HCT116 (cell line): ENCODE results near the gene CRMP1. TPM values are rescaled to one million over a fixed set of nuclear protein-coding genes. Genes with fewer than 3 reads are reported as not detected.

Experiments
- ATAC-seq: fragments of 200-7000 bp; cut with Tn5 transposase; 2 replicates; pipeline ENCODE4 v1.9.1; 2020; ENCODE audit warnings: mild to moderate bottlenecking, moderate library complexity
- BruUV-seq: library from RNA; stranded (reverse); fragments of 400-500 nt; replicated peaks from 2 replicates; lab custom pipeline; 2021; lab: Mats Ljungman, UMichigan
- CTCF ChIA-PET: fragments of 300-600 bp; sonication (Branson Sonifier 250); formaldehyde crosslinking; loops from one replicate; lab custom pipeline; 2021; ENCODE audit warnings: antibody characterized with exemption; lab: Charles Lee
- POLR2A ChIA-PET: fragments of 300-600, 350-600 bp; sonication (Branson Sonifier 250); formaldehyde crosslinking; loops from one replicate; lab custom pipeline; 2021; ENCODE audit warnings: antibody characterized with exemption; lab: Charles Lee
- RAD21 ChIA-PET, 2 experiments: fragments of 300-600 bp; sonication (Branson Sonifier 250); formaldehyde crosslinking; loops; one replicate each; lab custom pipeline; 2023; ENCODE audit warnings: low total read pairs in 2 of 2; ENCODE audit not compliant: uncharacterized antibody in 2 of 2, unreplicated experiment in 2 of 2, low non-redundant PET in 1 of 2; lab: Charles Lee
- DNase-seq: peaks from one replicate; pipeline ENCODE4 v3.0.0-alpha.2; 2010; ENCODE audit warnings: low read depth, low spot score
- H2AFZ ChIP-seq: fragments of 200-600 bp; shearing (Covaris generic), sonication (generic); 2 replicates; pipeline ENCODE4 v1.6.1; 2017; ENCODE audit warnings: low read depth, mixed run types, mixed read lengths, antibody characterized with exemption, low read length; ENCODE audit not compliant: poor library complexity, severe bottlenecking
- H3K27ac ChIP-seq: 2 replicates; pipeline ENCODE4 v1.5.1; 2012; ENCODE audit warnings: low read depth, low read length
- H3K27me3 ChIP-seq: fragments of 200-600 bp; sonication (generic); 2 replicates; pipeline ENCODE4 v1.6.1; 2016; ENCODE audit warnings: mixed run types, low read length, mixed read lengths; ENCODE audit not compliant: insufficient read depth
- H3K36me3 ChIP-seq, 2 experiments: fragments of 200-500 bp in 1 of 2; fragments of 200-600 bp in 1 of 2; sonication (Bioruptor generic) in 1 of 2; sonication (generic) in 1 of 2; 2 replicates each; pipeline versions ENCODE4 v1.5.1 to v1.6.1; 2014 to 2016; ENCODE audit warnings: low read length in 2 of 2, inconsistent platforms in 1 of 2, mixed read lengths in 1 of 2, mixed run types in 1 of 2; ENCODE audit not compliant: insufficient read depth in 2 of 2, control insufficient read depth in 1 of 2
- H3K4me1 ChIP-seq, 2 experiments: fragments of 200-600 bp in 1 of 2; sonication (generic) in 1 of 2; 2 replicates each; pipeline versions ENCODE4 v1.5.1 to v1.6.1; 2012 to 2017; ENCODE audit warnings: low read length in 2 of 2, inconsistent platforms in 1 of 2, mild to moderate bottlenecking in 1 of 2, mixed read lengths in 1 of 2, mixed run types in 1 of 2, moderate library complexity in 1 of 2; ENCODE audit not compliant: insufficient read depth in 2 of 2, control insufficient read depth in 1 of 2
- H3K4me2 ChIP-seq: fragments of 200-600 bp; sonication (generic); 2 replicates; pipeline ENCODE4 v1.6.1; 2017; ENCODE audit warnings: mixed run types, low read length, mixed read lengths
- H3K4me3 ChIP-seq, 2 experiments: fragments of 200-600 bp in 1 of 2; sonication (generic) in 1 of 2; replicated peaks in 1 of 2; 2 replicates each; pipeline ENCODE4 v1.5.1; 2011 to 2016; ENCODE audit warnings: low read length in 2 of 2, control low read depth in 1 of 2, low read depth in 1 of 2, mild to moderate bottlenecking in 1 of 2, mixed read lengths in 1 of 2, mixed run types in 1 of 2
- H3K79me2 ChIP-seq: fragments of 200-600 bp; sonication (generic); 2 replicates; pipeline ENCODE4 v1.6.1; 2017; ENCODE audit warnings: mild to moderate bottlenecking, mixed run types, low read length, moderate library complexity, mixed read lengths; ENCODE audit not compliant: insufficient read depth
- H3K9ac ChIP-seq: fragments of 200-600 bp; sonication (generic); 2 replicates; pipeline ENCODE4 v1.6.1; 2016; ENCODE audit warnings: low read length, mixed read lengths
- H3K9me2 ChIP-seq: fragments of 200-600 bp; sonication (generic), shearing (Covaris generic); 2 replicates; pipeline ENCODE4 v1.6.1; 2017; ENCODE audit warnings: mixed run types, mild to moderate bottlenecking, moderate library complexity; ENCODE audit not compliant: insufficient read depth
- H3K9me3 ChIP-seq, 2 experiments: fragments of 200-500 bp in 1 of 2; fragments of 200-600 bp in 1 of 2; sonication (Bioruptor generic) in 1 of 2; sonication (generic) in 1 of 2; 2 replicates each; pipeline ENCODE4 v1.6.1; 2014 to 2017; ENCODE audit warnings: low read length in 2 of 2, mixed read lengths in 2 of 2, inconsistent platforms in 1 of 2, low read depth in 1 of 2, mild to moderate bottlenecking in 1 of 2, mixed run types in 1 of 2, moderate library complexity in 1 of 2; ENCODE audit not compliant: control insufficient read depth in 1 of 2, insufficient read depth in 1 of 2
- H4K20me1 ChIP-seq: fragments of 200-600 bp; sonication (generic), shearing (Covaris generic); 2 replicates; pipeline ENCODE4 v1.6.1; 2017; ENCODE audit warnings: mixed run types, mild to moderate bottlenecking, moderate library complexity; ENCODE audit not compliant: insufficient read depth
- CBX3 ChIP-seq: IDR thresholded peaks from 2 replicates; pipeline ENCODE4 v1.6.1; 2012; ENCODE audit warnings: low read depth
- EZH2 ChIP-seq: fragments of 200-600 bp; sonication (generic); IDR thresholded peaks from 2 replicates; pipeline ENCODE4 v1.6.1; 2017; ENCODE audit warnings: antibody characterized with exemption, mixed run types
- FOSL1 ChIP-seq: IDR thresholded peaks from 2 replicates; pipeline ENCODE4 v1.6.1; 2012; ENCODE audit warnings: low read depth
- POLR2A ChIP-seq: IDR thresholded peaks from 2 replicates; pipeline ENCODE4 v1.7.0; 2011; ENCODE audit warnings: borderline replicate concordance; ENCODE audit not compliant: insufficient read depth, insufficient read length; ENCODE audit errors: extremely low read depth
- SRF ChIP-seq: IDR thresholded peaks from 2 replicates; pipeline ENCODE4 v1.6.1; 2012; ENCODE audit warnings: low read depth
- TCF7L2 ChIP-seq: IDR thresholded peaks from 2 replicates; pipeline ENCODE4 v1.7.0; 2011; ENCODE audit warnings: borderline replicate concordance, inconsistent platforms; ENCODE audit not compliant: insufficient read depth, insufficient read length; ENCODE audit errors: extremely low read depth
- ZNF274 ChIP-seq: fragments of 200-500 bp; sonication (Bioruptor generic); IDR thresholded peaks from 2 replicates; pipeline ENCODE4 v1.6.1; 2014; ENCODE audit warnings: mild to moderate bottlenecking, low read depth, low read length, inconsistent platforms
- intact Hi-C: fragments of 100-400 bp; cut with micrococcal nuclease; formaldehyde crosslinking; loops from 2 replicates; pipeline ENCODE4 v1.10.0; 2022
- total RNA-seq: library from RNA; stranded (reverse); gene quantifications from one replicate; pipeline ENCODE4 v1.2.1, GENCODE V29; 2021; ENCODE audit not compliant: unreplicated experiment
- TF ChIP-seq, protein P1 (sequence below): IDR thresholded peaks from 2 replicates; pipeline ENCODE4 v1.6.1; 2012
- TF ChIP-seq, protein P2 (sequence below): IDR thresholded peaks from 2 replicates; pipeline ENCODE4 v1.6.1; 2012; ENCODE audit warnings: low read depth
- TF ChIP-seq, protein P3 (sequence below): IDR thresholded peaks from 2 replicates; pipeline ENCODE4 v1.6.1; 2012
- TF ChIP-seq, protein P4 (sequence below): IDR thresholded peaks from 2 replicates; pipeline ENCODE4 v1.6.1; 2011; ENCODE audit warnings: mild to moderate bottlenecking, low read length, moderate library complexity; ENCODE audit not compliant: insufficient replicate concordance; ENCODE audit errors: extremely low read depth
- TF ChIP-seq, protein P5 (sequence below), 3 experiments: fragments of 200-600 bp in 1 of 3; sonication (generic) in 1 of 3; IDR thresholded peaks in 2 of 3; conservative IDR thresholded peaks in 1 of 3; 2 replicates each; pipeline ENCODE4 v1.5.1; 2012 to 2017; ENCODE audit warnings: low read depth in 2 of 3, low read length in 2 of 3, antibody characterized with exemption in 1 of 3, borderline replicate concordance in 1 of 3, control low read depth in 1 of 3, mild to moderate bottlenecking in 1 of 3, mixed read lengths in 1 of 3, mixed run types in 1 of 3, moderate library complexity in 1 of 3; ENCODE audit not compliant: insufficient read depth in 1 of 3

CRMP1 gene
- total RNA-seq, 1 experiment from 2014 or later: not detected

DNA sequence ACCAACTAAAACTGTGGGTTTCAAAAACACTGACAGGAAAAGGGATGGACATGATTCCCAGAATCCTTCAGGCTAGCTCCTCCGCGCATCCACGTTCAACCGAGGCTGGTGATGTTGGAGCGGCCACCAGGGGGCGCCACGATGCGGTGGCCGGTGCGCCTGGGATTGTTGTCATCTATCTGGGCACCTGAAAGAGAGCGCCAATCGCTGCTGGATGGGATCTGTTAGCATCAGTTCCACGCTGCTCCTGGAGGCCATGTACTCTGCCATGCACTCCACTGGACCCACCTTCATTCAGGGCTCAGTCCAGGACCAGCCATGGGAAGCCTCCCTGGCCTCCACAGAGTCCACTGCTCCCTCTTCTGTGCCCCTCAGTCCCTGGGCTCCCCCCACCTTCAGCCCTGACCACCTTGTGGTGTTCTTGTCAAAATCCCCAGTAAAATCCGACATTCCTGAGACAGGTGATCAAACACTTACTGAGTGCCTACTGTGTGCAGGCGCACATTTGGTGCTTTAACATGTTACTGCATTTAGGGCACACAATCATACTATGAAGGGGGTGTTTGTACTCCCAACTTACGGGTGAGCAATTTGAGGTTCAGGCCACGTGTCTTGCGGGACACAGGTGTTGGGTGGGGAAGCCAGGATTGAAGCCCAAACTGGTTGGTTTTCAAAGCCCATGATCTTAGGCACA is 71.1 kb downstream of the CRMP1 start (continued):
- TF ChIP-seq TCF7L2: peak; percentile 32
- TF ChIP-seq, protein P1, sequence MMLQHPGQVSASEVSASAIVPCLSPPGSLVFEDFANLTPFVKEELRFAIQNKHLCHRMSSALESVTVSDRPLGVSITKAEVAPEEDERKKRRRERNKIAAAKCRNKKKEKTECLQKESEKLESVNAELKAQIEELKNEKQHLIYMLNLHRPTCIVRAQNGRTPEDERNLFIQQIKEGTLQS: no peak
- no peak for TF ChIP-seq FOSL1
- TF ChIP-seq CBX3: peak; percentile 28; the same call in 1 of the 2 replicates
- no peak for TF ChIP-seq ZNF274
- TF ChIP-seq, protein P2, sequence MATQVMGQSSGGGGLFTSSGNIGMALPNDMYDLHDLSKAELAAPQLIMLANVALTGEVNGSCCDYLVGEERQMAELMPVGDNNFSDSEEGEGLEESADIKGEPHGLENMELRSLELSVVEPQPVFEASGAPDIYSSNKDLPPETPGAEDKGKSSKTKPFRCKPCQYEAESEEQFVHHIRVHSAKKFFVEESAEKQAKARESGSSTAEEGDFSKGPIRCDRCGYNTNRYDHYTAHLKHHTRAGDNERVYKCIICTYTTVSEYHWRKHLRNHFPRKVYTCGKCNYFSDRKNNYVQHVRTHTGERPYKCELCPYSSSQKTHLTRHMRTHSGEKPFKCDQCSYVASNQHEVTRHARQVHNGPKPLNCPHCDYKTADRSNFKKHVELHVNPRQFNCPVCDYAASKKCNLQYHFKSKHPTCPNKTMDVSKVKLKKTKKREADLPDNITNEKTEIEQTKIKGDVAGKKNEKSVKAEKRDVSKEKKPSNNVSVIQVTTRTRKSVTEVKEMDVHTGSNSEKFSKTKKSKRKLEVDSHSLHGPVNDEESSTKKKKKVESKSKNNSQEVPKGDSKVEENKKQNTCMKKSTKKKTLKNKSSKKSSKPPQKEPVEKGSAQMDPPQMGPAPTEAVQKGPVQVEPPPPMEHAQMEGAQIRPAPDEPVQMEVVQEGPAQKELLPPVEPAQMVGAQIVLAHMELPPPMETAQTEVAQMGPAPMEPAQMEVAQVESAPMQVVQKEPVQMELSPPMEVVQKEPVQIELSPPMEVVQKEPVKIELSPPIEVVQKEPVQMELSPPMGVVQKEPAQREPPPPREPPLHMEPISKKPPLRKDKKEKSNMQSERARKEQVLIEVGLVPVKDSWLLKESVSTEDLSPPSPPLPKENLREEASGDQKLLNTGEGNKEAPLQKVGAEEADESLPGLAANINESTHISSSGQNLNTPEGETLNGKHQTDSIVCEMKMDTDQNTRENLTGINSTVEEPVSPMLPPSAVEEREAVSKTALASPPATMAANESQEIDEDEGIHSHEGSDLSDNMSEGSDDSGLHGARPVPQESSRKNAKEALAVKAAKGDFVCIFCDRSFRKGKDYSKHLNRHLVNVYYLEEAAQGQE: no peak
- TF ChIP-seq POLR2A: no peak
- no peak for TF ChIP-seq EZH2
- no peak for TF ChIP-seq SRF
- TF ChIP-seq, protein P3, sequence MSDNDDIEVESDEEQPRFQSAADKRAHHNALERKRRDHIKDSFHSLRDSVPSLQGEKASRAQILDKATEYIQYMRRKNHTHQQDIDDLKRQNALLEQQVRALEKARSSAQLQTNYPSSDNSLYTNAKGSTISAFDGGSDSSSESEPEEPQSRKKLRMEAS: no peak

DNA sequence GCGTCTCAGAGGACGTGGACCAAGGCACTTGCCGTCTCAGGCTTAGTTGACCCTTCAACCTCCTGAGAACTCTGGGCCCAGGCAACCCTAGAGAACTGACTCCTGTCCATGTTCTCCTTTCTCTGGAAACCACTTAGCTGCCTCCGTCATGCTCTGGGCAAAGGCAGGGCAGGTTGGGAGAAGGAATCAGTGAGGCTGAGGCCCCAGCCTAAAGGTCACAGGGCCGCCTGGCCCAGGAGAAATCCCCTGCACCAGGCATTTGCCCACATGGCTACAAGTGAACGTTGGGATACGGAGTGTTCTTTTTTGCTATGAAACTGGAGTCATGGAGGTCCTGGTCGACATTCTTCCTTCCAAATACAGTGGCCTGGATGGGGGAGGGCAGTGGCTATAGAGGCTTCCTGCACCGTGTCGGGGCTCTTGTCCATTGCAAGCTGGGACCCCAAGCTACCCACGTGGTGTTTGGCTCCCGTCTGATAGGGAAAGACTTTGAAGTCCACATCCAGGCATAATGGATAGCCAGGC is 76.0 kb downstream of the CRMP1 start:
- Histone ChIP-seq H3K9me3 (no peaks in the 10 kb centered on the region), H3K9ac (no peak overlapping the region), H2AFZ (no peak overlapping the region), H3K9me2 (no peaks in the 10 kb centered on the region), H4K20me1 (no peaks in the 10 kb centered on the region), H3K27me3 (peaks cover 5% of the 10 kb centered on the region; the same call in 1 of the 2 replicates), H3K4me3 (no peak overlapping the region), H3K36me3 (no peaks in the 10 kb centered on the region), H3K4me1 (peaks cover 0 to 7% of the 10 kb centered on the region in 2 experiments; a peak in 1 of 4 replicates), H3K4me2 (no peak overlapping the region), H3K27ac (no peak overlapping the region), H3K79me2 (no peaks in the 10 kb centered on the region)
- POLR2A ChIA-PET: no interaction called here
- ATAC-seq: no peak
- CTCF ChIA-PET: no interaction called here
- BruUV-seq: no TSS peak
- no peak for DNase-seq
- intact Hi-C loops: loop anchor here (10.0 kb wide), 1 partner anchor 1562 kb away; no protein-coding TSS in a partner anchor
- RAD21 ChIA-PET: no interaction called here
- TF ChIP-seq, protein P1: no peak
- TF ChIP-seq, protein P4, sequence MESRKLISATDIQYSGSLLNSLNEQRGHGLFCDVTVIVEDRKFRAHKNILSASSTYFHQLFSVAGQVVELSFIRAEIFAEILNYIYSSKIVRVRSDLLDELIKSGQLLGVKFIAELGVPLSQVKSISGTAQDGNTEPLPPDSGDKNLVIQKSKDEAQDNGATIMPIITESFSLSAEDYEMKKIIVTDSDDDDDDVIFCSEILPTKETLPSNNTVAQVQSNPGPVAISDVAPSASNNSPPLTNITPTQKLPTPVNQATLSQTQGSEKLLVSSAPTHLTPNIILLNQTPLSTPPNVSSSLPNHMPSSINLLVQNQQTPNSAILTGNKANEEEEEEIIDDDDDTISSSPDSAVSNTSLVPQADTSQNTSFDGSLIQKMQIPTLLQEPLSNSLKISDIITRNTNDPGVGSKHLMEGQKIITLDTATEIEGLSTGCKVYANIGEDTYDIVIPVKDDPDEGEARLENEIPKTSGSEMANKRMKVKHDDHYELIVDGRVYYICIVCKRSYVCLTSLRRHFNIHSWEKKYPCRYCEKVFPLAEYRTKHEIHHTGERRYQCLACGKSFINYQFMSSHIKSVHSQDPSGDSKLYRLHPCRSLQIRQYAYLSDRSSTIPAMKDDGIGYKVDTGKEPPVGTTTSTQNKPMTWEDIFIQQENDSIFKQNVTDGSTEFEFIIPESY: no peak
- TF ChIP-seq, protein P5, sequence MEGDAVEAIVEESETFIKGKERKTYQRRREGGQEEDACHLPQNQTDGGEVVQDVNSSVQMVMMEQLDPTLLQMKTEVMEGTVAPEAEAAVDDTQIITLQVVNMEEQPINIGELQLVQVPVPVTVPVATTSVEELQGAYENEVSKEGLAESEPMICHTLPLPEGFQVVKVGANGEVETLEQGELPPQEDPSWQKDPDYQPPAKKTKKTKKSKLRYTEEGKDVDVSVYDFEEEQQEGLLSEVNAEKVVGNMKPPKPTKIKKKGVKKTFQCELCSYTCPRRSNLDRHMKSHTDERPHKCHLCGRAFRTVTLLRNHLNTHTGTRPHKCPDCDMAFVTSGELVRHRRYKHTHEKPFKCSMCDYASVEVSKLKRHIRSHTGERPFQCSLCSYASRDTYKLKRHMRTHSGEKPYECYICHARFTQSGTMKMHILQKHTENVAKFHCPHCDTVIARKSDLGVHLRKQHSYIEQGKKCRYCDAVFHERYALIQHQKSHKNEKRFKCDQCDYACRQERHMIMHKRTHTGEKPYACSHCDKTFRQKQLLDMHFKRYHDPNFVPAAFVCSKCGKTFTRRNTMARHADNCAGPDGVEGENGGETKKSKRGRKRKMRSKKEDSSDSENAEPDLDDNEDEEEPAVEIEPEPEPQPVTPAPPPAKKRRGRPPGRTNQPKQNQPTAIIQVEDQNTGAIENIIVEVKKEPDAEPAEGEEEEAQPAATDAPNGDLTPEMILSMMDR (IDR thresholded peaks at IDR 0.05 in 2 of 3, conservative IDR thresholded peaks at IDR 0.05 in 1 of 3; ENCODE audit: borderline replicate concordance in 1 of 3, insufficient read depth in 1 of 3, low read depth in 2 of 3, low read length in 2 of 3): no peak
